ENCODE results near the gene FAIM2. TPM values are rescaled to one million over a fixed set of nuclear protein-coding genes. Genes with fewer than 3 reads are reported as not detected.

FAIM2 gene
- total RNA-seq, 1 donor from 2014 or later, result not detected

DNA sequence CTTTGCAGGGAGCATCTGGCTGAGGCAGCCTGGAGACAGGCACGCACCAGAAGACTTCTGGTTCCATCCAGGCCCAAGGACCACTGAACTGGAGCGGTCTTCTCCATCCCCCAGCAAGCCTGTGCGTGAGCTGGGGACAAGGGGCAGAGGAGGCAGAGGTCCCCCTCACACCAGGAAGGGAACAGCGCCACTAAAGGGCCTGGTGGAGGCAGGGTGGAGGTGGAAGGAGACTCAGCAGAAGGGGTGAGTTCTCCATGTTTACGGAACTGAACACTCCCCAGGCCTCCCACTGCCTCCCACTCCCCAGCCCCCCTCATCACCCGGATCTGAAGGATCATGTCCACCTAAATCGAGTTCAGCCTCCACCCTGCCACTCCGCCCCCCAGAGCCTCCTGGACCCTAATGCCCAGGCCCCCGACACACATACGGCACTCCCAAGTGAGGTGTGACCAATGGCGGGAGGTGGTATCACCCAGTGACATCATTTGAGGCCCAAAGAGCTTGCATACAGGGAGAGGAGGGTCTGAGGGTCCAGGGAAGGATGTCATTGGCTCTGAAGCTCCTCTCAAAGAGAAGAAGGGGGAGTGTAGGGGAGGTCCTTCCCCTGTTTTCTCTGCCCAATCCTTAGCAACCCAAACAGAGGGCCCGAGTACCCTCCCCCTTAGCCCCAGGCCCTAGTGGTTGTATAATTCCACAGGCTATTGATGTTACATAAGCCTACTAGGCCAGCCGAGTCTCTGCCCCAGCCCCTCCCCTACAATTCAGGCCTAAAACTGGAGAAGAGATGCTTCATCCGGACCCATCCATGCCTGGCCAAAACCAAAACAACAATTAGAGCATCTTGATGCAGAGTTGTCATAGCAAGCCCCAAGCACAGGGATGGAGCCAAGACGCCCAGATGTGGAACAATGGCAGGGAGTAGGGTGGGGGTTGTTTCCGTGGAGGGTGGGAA lies 1.0 kb downstream of the FAIM2 start:
- Mint-ChIP-seq H3K4me1 (ENCODE audit: unreplicated experiment) (peaks cover 23% of the 10 kb centered on the region), H3K27ac (ENCODE audit: unreplicated experiment) (no peak overlapping the region), H3K27me3 (ENCODE audit: unreplicated experiment) (peaks cover 20% of the 10 kb centered on the region), H3K9me3 (ENCODE audit: unreplicated experiment) (no peaks in the 10 kb centered on the region), H3K4me3 (ENCODE audit: unreplicated experiment) (no peak overlapping the region), H3K36me3 (ENCODE audit: low read depth, unreplicated experiment) (no peaks in the 10 kb centered on the region)
- no peak for DNase-seq (ENCODE audit: low spot score)
- peak; percentile 11 for TF ChIP-seq CTCF (IDR thresholded peaks at IDR 0.05; ENCODE audit: unreplicated experiment)

DNA sequence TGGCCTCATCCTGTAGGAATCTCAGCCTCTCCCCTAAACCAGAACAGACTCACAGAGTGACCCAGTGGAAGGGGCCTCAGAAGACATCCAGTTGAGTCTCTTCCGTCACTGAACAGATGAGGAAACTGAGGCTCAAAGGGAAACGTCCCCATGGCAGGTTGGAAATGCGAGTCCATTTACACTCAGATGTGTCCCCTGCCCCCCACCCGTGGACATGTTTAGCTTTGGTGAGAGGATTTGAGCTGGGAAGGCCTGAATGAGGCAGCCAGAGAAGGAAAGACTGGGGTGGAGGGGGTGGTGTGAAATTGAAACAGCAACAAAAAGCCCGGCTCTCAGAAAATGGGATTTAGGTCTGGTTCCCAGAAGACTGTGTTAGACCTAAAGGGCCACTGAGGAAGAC lies 1.7 kb downstream of the FAIM2 start:
- H3K4me3 Mint-ChIP-seq (ENCODE audit: unreplicated experiment), result no peak overlapping the region
- no peak for TF ChIP-seq CTCF (IDR thresholded peaks at IDR 0.05; ENCODE audit: unreplicated experiment)
- peaks cover 17% of the 10 kb centered on the region for H3K27me3 Mint-ChIP-seq (ENCODE audit: unreplicated experiment)
- no peak for DNase-seq (ENCODE audit: low spot score)
- no peaks in the 10 kb centered on the region for H3K9me3 Mint-ChIP-seq (ENCODE audit: unreplicated experiment)
- no peaks in the 10 kb centered on the region for H3K36me3 Mint-ChIP-seq (ENCODE audit: low read depth, unreplicated experiment)
- H3K4me1 Mint-ChIP-seq (ENCODE audit: unreplicated experiment), result peaks cover 23% of the 10 kb centered on the region
- H3K27ac Mint-ChIP-seq (ENCODE audit: unreplicated experiment), result no peak overlapping the region

DNA sequence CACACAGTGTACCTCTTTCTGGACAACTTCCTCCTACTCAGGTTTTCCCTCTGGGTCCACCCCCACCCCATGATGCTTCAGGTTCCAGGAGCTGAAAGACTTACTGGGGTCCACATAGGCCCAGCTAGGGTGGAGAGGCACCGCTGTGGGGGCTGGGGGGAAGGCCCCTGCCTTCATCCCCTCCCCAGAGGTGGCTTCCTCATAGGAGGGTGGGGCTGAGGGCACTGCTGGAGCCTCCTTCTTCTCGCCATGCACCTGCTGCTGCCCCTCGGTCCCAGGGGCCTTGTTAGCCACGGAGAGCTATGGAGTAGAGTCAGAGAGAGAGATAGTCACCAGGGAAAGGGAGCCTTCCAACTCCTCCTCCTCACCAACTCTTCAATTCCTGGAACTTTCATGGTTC lies 2.7 kb downstream of the FAIM2 start:
- Mint-ChIP-seq H3K4me3 (ENCODE audit: unreplicated experiment) (no peak overlapping the region), H3K4me1 (ENCODE audit: unreplicated experiment) (peaks cover 24% of the 10 kb centered on the region), H3K36me3 (ENCODE audit: low read depth, unreplicated experiment) (no peaks in the 10 kb centered on the region), H3K27me3 (ENCODE audit: unreplicated experiment) (peaks cover 17% of the 10 kb centered on the region), H3K27ac (ENCODE audit: unreplicated experiment) (peak overlapping the region; percentile 17), H3K9me3 (ENCODE audit: unreplicated experiment) (no peaks in the 10 kb centered on the region)
- TF ChIP-seq CTCF (IDR thresholded peaks at IDR 0.05; ENCODE audit: unreplicated experiment), result no peak
- no peak for DNase-seq (ENCODE audit: low spot score)

DNA sequence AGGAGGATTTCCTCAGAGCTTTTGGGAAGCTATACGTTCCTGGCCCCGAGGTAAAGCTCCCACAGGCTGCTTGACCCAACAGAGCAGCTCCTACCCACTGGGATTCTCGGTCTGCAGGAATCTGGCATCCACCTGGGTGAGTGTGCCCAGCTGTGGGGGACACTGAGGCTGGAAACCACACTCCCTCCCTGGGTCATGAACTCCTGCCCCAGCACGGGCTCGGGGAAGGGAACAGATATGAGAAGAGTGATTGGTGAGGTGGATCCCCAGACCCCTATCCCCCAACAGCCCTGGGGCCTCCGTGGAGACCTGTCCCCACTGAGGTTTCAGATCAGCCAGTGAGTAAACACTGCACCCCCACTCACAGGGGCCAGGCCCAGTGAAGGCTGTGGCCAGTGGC lies 3.3 kb downstream of the FAIM2 start:
- Mint-ChIP-seq H3K27ac (ENCODE audit: unreplicated experiment) (peak overlapping the region; percentile 17), H3K27me3 (ENCODE audit: unreplicated experiment) (peaks cover 17% of the 10 kb centered on the region)
- no peak for DNase-seq (ENCODE audit: low spot score)

More for the DNA sequence above, 3.3 kb downstream of the FAIM2 start:
- H3K4me3 Mint-ChIP-seq (ENCODE audit: unreplicated experiment), result no peak overlapping the region
- TF ChIP-seq CTCF (IDR thresholded peaks at IDR 0.05; ENCODE audit: unreplicated experiment), result no peak
- H3K9me3 Mint-ChIP-seq (ENCODE audit: unreplicated experiment), result no peaks in the 10 kb centered on the region
- H3K36me3 Mint-ChIP-seq (ENCODE audit: low read depth, unreplicated experiment), result no peaks in the 10 kb centered on the region
- peaks cover 25% of the 10 kb centered on the region for H3K4me1 Mint-ChIP-seq (ENCODE audit: unreplicated experiment)

Measured in endothelial cell (in vitro differentiated cells).